Peyer's patch (tissue), 4 donors: Measurements from ENCODE around the gene WSB2. TPM values are rescaled to one million over a fixed set of nuclear protein-coding genes. Genes with fewer than 3 reads are reported as not detected.
A peak's percentile ranks its signal among the peaks of the same experiment; 100 is the strongest.

Experiments
- DNase-seq, 3 donors: peaks; one replicate each; pipeline ENCODE4 v3.0.0-alpha.2; 2017 to 2019
- H3K27ac ChIP-seq, 4 donors: fragments of 200-600 bp; sonication (generic); one replicate each; pipeline ENCODE4 v1.5.1; 2016 to 2019
- H3K27me3 ChIP-seq, 2 donors: fragments of 200-600 bp; sonication (generic); one replicate each; pipeline ENCODE4 v1.5.1; 2019
- H3K36me3 ChIP-seq, 3 donors: fragments of 200-600 bp; sonication (generic); one replicate each; pipeline ENCODE4 v1.5.1; 2016 to 2019
- H3K4me1 ChIP-seq, 4 donors: fragments of 200-600 bp; sonication (generic); one replicate each; pipeline ENCODE4 v1.5.1; 2016 to 2019
- H3K4me3 ChIP-seq, 4 donors: fragments of 200-600 bp; sonication (generic); 1 replicate in 3 of 4; 2 replicates in 1 of 4; pipeline ENCODE4 v1.5.1; 2016 to 2019; ENCODE audit warnings: mild to moderate bottlenecking in 1 of 4
- H3K9me3 ChIP-seq, 4 donors: fragments of 200-600 bp; sonication (generic); one replicate each; pipeline ENCODE4 v1.5.1; 2016 to 2019; ENCODE audit warnings: mild to moderate bottlenecking in 1 of 4
- CTCF ChIP-seq, 6 experiments: fragments of 450-650 bp in 4 of 6; fragments of 200-600 bp in 2 of 6; sonication (generic) in 1 of 6; IDR thresholded peaks; one replicate each; pipeline ENCODE4 v1.5.1; 2017 to 2019; ENCODE audit warnings: antibody characterized with exemption in 6 of 6, mild to moderate bottlenecking in 3 of 6, moderate library complexity in 1 of 6
- POLR2A ChIP-seq, 2 donors: fragments of 450-650 bp; IDR thresholded peaks; one replicate each; pipeline ENCODE4 v1.5.1; 2017; ENCODE audit warnings: antibody characterized with exemption in 2 of 2, mild to moderate bottlenecking in 2 of 2, moderate library complexity in 2 of 2
- total RNA-seq, 4 donors: library from RNA; depleted of rRNA; stranded (reverse); fragments of >200 nt; gene quantifications; one replicate each; pipeline ENCODE4 v1.1.0, GENCODE V29; 2016

Gene WSB2
- total RNA-seq, 4 donors from 2014 or later: 76.7 to 146 (median 110) TPM

DNA sequence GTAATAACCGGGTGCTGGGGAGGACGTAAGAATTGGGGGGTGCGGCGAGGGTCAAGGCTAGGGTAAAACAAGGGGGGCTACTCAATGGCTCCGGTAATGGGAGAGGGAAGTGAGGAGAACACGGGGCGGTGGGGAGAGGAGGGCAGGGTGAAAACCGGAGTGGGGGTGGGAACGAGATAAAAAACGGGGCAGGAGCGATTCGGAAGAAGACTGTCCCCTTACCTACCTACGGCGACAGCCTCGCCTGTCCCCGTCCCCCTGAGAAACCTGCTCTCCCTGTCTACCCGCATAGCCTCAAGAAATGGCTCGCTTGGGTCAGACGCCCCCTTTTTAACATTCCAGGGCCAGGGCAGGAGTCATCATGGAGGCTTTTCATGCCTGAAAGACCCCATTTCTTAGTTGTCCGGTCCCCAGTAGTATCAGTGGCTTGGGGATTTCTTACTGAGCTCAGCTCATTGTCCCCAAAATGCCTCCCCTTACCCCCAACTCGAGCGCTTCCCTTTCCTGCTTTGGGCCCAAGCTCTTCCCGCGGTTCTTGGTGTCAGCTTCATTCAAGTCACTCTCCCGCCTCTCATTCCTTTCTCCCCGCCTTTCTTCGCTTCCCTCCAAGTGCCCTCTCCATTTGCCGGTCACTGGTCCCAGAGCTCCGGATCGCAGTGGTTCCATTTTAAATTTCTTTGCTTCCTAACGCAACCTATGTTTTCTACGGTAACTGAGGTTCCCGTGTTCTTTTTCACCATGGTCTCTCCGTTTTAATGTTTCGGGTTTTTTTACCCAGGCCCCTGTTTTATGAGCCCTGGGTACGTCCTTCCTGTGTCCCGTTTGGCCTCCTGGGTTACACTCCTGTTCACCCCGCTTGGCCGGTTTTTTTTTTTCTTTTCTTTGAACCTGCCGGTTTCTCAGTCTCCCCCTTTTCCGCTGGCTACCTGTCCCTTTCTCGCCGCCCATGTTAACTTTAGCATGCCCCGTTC is 1.2 kb upstream of the WSB2 start:
- H3K9me3 ChIP-seq: no peaks in the 10 kb centered on the region
- DNase-seq: peak; percentile 26 to 64 (median 56)
- H3K27ac ChIP-seq: peak overlapping the region; percentile 89 to 99 (median 94)
- no peaks in the 10 kb centered on the region for H3K36me3 ChIP-seq
- no peaks in the 10 kb centered on the region for H3K27me3 ChIP-seq
- peaks cover 0 to 45% (median 5%) of the 10 kb centered on the region in 4 donors for H3K4me1 ChIP-seq
- H3K4me3 ChIP-seq: peak overlapping the region; percentile 56 to 88 (median 72)
- no peak for TF ChIP-seq CTCF (IDR thresholded peaks at IDR 0.05)
- no peak for TF ChIP-seq POLR2A (IDR thresholded peaks at IDR 0.05)

DNA sequence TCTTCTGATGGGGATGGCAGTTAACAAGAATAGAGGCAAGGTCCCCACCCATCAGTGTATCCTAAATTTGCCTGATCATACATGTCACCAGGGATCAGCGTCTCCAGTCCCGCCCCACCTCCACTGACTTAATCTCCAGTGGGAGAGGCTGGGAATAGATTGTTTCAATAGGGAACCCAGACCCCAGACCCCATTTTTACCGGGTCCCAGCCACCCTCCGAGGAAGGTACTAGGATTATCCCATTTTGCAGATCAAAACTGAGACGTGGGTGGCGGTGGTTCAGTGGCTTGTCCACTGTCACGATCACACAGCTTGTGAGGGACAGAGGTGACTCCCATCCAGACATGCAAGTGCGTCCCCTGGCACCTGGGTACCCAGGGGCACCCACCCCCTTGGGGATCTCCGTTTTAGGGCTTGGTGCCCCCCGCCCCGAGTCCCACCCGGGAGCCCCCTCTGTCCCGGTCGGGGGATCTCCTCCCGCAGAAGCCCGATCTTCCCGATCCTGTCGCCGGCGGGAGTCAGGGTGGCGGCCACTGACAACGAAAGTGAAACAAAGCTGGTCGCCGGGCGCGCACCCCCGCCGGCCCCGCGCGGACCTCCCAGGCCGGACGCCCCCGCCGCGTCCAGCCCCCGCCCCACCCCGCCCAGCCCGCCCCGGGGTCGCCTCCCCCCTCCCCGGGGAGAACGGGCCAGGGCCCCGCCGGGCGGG is 523 bp downstream of the WSB2 start:
- H3K27me3 ChIP-seq: no peaks in the 10 kb centered on the region
- H3K4me1 ChIP-seq: peaks cover 0 to 58% (median 6%) of the 10 kb centered on the region in 4 donors
- H3K9me3 ChIP-seq: no peaks in the 10 kb centered on the region

DNA sequence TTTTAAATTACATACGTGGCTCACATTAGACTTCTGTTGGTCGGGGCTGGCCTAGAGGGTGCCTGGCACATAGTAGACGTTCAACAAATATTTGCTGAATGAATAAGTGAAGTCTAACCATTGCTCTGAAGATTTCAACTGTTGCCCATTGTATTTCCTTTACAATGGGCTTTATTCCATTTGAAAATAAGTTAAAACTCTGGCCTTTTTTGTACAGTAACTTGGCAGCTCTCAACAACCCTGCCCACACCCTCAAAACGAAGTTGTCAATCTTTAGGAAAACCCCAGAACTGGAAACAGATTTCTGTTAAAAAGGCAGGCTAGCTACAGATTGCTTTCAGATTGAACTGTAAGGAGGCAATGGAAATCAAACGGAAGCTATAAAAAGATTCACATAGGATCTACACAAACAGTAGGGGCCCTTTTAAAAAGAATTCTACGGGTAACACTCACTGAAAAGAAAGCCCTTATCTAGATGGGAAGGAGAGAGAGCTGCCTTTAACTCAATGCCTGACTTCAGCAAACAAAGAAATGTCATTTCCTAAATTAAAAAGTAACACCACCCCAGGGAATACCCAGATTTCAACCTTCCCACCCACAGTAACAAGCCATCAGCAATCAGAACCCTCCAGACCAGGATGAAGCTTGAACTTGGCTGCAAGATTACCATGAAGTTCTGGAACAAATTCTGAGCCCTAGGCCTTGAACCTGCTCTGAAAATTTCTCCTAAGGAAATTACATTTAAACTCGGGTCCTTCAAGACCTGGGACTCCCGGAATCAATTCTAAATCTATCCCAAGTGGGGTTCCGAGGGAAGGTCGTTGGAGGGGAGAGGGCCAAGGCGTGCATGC is 1.4 kb downstream of the WSB2 start:
- Histone ChIP-seq H3K27ac (peak overlapping the region; percentile 89 to 99 (median 94)), H3K36me3 (no peaks in the 10 kb centered on the region), H3K4me1 (peaks cover 0 to 58% (median 4%) of the 10 kb centered on the region in 4 donors), H3K4me3 (peak overlapping the region; percentile 56 to 88 (median 72)), H3K27me3 (no peaks in the 10 kb centered on the region), H3K9me3 (no peaks in the 10 kb centered on the region)
- no peak for DNase-seq
- no peak for TF ChIP-seq CTCF (IDR thresholded peaks at IDR 0.05)
- no peak for TF ChIP-seq POLR2A (IDR thresholded peaks at IDR 0.05)

More for the DNA sequence above, 523 bp downstream of the WSB2 start:
- Histone ChIP-seq H3K27ac (peak overlapping the region; percentile 89 to 99 (median 94)), H3K36me3 (no peaks in the 10 kb centered on the region), H3K4me3 (peak overlapping the region; percentile 56 to 88 (median 72))
- TF ChIP-seq CTCF (IDR thresholded peaks at IDR 0.05) (no peak), POLR2A (IDR thresholded peaks at IDR 0.05) (no peak)
- DNase-seq: peak; percentile 46 to 81 (median 72)

- Histone ChIP-seq H3K4me1 (peaks cover 0 to 58% (median 3%) of the 10 kb centered on the region in 4 donors), H3K36me3 (no peaks in the 10 kb centered on the region), H3K9me3 (no peaks in the 10 kb centered on the region), H3K27ac (no peak overlapping the region), H3K27me3 (no peaks in the 10 kb centered on the region), H3K4me3 (no peak overlapping the region)
- TF ChIP-seq POLR2A (IDR thresholded peaks at IDR 0.05) (no peak), CTCF (IDR thresholded peaks at IDR 0.05) (no peak)
- DNase-seq: no peak
Observed at GRCh38 chr12:118058881-118059280, 2.1 kb downstream of the WSB2 start.

GRCh38 chr12:118058227-118058626 is 2.8 kb downstream of the WSB2 start:
- no peak overlapping the region for H3K4me3 ChIP-seq
- DNase-seq: no peak
- TF ChIP-seq CTCF (IDR thresholded peaks at IDR 0.05): no peak
- TF ChIP-seq POLR2A (IDR thresholded peaks at IDR 0.05): no peak
- peaks cover 0 to 57% (median 3%) of the 10 kb centered on the region in 4 donors for H3K4me1 ChIP-seq
- H3K36me3 ChIP-seq: no peaks in the 10 kb centered on the region
- no peaks in the 10 kb centered on the region for H3K27me3 ChIP-seq
- no peaks in the 10 kb centered on the region for H3K9me3 ChIP-seq
- no peak overlapping the region for H3K27ac ChIP-seq
